GM18873 (cell line): ENCODE data around the gene TNP2.

ENCODE experiments used
- ATAC-seq: cut with Tn5 transposase; IDR thresholded peaks from one replicate; pipeline ENCODE4 v1.9.1; 2021; ENCODE audit warnings: mild to moderate bottlenecking, moderate library complexity, moderate number of reproducible peaks; ENCODE audit not compliant: unreplicated experiment, low FRiP score

The TNP2 gene

GRCh38 chr16:11278681-11279628 lies 9.8 kb upstream of the TNP2 start:
- ATAC-seq, result no peak

- no peak for ATAC-seq
Measured at GRCh38 chr16:11277607-11278337, 8.6 kb upstream of the TNP2 start.

- ATAC-seq, result no peak
Measured at GRCh38 chr16:11276896-11277593, 7.9 kb upstream of the TNP2 start.

DNA sequence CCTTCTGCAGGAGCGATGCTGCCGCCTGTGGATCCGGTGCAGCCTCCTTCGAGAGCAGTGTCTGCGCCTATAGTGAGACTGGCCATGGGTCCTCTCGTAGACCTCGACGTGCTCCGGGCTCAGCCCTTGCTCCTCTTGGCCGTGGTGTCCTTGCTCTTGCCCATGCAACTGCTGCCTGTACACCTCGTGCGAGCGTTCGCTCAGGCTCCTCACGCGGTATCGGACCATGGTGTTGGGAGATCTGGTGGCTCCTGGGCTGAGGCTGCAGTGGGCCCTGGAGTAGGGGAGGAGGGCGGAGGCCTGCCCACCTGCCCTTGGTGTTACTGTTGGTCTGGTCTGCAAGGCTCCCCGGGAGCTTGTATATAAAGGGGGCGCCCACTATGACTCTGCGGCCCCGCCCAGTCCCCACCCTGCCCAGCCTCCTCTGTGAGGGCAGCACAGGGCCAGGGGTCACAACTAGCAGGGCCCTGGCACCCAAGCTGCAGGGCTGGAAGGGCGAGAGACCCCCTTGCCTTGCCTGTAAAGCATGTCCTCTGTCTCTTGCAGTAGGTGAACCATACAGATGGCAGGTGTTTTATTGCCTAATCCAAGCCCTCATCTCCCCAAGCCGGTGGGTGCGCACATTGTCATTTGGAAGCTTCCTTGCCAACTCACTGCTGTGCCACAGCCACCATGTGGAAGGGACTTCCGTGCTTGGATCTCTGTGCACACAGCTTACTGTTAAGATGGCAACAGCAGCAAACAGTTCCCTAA lies 7.2 kb upstream of the TNP2 start, which contains the start of gene PRM2:
TSS of gene PRM2 (minus strand) at position 338 of the 753 bp plus-strand sequence. CDS start at position 228, 110 bp downstream.
- ATAC-seq, result no peak

- no peak for ATAC-seq
Measured at GRCh38 chr16:11274964-11275363, 5.8 kb upstream of the TNP2 start.

DNA sequence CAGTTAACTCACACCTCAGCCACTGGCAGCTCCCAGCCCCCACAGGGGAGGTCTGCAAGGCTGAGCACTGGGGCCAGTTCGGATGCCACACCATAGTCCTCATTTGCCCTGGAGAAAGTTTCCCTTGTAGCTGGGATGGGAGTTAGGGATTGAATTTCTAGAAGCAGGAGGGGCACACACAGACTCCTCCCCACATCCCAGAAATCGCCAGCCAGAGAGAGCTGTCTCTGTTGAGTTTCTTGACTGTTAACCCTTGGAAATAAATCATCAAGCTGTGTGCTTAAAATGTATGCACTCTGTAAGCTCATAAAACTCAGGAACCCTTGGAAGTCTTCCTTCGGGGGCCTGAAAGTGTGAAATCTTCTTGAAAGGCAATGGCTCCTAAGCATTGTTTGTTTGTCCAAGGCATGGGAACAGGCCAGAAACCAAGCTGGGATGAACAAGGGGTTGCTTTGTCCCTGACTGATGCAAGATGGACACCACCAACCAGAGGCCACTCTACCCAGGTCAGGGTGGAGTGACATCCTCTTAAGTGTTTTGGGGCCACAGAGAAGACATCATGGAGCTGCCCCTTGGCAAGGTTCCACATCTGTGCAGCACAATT lies 4.7 kb upstream of the TNP2 start:
- no peak for ATAC-seq

DNA sequence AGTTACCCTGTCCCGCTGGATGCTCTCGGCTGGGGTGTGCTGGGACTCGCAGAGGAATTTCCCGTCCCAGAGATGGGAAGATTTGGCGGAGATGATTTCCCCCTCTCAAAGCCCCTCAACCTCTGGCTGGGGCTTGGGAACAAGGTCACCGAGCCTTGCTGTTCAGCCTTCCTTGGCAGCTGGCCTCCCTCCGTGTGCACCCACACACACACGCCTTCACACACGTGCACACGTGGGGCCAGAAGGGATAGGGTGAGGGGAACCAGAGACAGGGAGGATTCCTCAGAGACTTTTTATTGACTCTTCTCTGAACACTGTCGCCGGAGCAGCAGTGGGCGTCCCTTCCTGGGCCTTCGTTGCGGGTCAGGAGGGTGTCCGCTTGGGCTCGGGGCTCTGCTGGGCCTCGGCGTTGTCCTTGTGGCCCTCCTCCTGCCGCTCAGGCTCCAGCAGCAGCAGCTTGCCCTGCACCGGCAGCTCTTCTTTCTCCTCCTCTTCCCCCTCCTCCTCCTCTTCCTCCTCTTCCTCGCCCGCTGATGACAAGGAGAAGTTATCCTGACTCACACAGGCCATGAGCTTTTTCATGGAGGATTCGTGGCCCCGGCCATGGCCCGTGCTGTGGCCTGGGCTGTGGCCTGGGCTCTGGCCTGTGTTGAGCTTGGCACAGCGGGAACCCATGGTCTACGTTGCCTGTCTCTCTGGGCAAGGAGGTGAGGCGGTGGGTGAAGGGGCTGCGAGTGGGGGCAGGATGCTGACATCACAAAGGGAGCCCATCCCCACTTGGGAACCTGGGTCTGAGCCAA lies 4.0 kb upstream of the TNP2 start, which contains the start of gene PRM3:
TSS of gene PRM3 (minus strand) at position 709 of the 800 bp plus-strand sequence. CDS start at position 675, 34 bp downstream.
- ATAC-seq, result no peak

DNA sequence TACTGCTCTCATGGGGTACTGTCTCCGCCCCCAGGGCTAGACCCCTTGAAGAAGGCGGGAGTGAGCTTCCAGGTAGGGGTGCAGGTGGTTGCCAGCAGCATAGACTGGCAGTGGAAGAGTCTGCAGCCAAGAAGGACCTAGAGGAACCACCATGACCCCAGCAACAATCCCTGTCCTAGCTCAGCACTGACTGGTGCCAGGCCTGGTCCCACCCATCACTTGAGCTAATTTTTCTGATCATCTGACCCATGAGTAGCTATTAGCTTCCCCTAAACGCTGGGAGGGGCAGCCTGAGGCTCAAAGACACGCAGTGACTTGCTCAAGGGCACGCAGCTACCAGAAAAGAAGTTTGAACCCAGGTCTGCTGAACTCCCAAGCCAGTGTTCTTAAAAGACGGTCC lies 3.4 kb upstream of the TNP2 start:
- no peak for ATAC-seq

DNA sequence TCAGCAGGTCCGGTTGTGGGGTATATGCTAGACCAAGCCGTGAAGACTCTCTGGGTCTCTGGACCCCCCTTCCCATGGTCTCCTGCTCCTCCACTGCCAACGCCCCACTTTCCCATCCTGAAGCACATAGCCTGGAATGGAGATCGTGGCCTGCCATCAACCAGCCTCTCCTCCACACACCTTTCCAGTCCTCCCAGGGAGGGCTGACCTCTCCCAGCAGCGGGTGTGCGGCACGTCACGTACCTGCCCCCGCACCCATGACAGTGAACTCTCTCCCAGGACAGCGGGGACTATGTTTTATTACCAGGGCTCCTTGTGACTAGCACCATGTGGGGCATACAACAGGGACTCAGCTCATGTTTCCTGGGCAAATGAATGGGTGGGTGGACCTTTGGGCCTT lies 2.5 kb upstream of the TNP2 start:
- ATAC-seq, result no peak

GRCh38 chr16:11270602-11271162 lies 1.6 kb upstream of the TNP2 start:
- ATAC-seq, result no peak

DNA sequence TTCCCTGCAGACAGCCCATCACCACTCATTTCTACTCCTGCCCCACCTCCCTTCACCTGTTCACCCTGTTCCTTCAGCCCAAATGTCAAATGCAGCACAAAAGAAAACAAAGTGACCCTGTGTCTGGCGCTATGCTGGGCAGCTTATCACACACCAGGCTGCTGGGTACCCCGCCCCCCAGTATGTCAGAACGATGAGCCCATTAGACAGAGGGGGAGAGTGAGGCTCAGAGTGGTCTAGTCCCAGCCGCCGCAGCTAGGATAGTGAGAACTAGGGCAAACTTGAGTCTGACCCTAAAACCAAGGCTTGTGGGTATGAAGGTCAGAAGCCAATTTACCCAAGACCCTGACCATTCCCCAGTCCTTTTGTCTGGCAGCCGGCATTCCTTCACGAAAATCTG lies 4.0 kb downstream of the TNP2 start:
- no peak for ATAC-seq

GRCh38 chr16:11264155-11264832 lies 4.8 kb downstream of the TNP2 start:
- ATAC-seq, result no peak

GRCh38 chr16:11263737-11264136 lies 5.4 kb downstream of the TNP2 start:
- no peak for ATAC-seq

DNA sequence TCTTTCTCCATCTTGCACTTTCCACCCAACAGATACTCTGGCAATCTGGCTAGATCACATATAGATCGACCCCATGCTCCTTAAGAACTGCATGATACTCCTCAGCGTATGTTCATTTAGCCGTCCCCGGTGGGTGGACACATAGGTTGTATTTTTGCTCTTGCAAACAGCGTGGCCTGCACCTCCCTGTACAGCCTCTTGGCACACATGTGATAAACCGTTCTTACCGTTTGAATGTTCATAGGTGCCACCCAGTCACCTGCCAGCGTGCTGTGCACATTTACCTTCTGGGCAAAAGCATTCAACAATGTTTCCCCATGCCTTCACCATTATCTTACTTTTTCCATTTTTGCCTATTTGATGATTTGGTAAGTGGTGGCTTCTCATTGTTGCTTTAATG lies 6.2 kb downstream of the TNP2 start:
- no peak for ATAC-seq

DNA sequence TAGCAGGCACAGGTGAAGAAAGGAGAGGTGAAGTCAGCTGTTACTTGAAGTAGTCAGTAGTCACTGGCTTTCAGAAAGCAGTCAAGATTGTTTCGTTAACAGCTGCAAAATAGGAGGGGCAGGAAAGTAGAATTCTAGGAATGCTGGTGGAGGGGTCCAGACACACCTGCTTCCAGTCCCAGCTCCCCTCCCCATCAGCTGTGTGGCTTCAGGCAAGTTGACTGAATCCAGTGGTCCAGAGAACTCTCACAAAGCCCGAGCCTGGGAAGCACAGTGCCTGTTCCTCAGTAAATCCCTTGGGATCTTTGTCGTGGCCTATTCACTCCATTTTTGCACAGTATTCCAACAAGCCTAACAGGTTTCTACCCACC lies 8.5 kb downstream of the TNP2 start:
- ATAC-seq, result no peak

DNA sequence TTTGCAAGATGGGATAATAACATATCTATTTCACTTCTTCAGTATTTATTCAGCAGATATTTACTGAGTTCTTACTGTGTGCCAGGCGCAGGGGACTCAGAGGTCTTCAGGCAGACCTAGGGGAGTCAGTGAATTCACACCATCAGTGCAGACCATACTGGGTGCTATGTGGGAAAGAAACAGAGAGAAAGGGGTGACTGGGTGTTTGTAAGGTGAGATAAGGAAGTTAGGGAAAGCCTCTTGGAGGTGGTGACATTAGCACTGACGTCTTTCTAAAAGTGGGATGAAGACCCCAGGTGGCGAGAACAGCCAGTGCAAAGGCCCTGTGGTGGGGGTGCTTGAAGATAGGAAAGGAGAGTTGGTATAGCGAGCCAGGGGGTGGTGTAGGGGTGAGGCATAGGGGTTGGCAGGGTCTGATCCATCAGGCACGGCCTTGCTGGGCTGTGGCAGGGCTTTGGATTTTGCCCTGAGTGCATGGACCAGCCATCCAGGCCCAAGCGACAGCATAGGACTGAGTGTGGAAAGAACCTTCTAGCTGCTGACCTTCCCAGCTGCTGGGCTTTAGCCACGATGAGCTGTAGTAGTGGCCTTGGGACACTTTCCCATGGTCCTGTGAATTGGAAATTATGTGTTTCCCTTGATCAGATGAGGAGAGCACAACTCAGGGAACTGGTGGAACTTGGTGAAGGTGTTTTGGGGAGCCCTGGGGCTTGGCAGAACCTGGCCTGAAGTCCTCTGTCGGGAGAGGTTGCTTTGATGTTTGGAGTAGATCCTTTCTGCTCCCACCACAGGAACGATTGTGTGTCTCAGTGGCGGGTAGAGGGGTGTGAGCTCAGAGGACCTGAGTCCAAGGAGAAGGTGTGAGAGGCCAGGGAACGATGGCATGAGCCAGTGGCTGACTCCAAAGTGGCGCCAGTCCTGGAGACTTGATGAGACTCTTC lies 9.2 kb downstream of the TNP2 start:
- no peak for ATAC-seq
